ENCODE data around the gene CDH23. TPM values are rescaled to one million over a fixed set of nuclear protein-coding genes. Genes with fewer than 3 reads are reported as not detected.

Gene CDH23
- total RNA-seq, 1 experiment from 2014 or later: 7.8 TPM

DNA sequence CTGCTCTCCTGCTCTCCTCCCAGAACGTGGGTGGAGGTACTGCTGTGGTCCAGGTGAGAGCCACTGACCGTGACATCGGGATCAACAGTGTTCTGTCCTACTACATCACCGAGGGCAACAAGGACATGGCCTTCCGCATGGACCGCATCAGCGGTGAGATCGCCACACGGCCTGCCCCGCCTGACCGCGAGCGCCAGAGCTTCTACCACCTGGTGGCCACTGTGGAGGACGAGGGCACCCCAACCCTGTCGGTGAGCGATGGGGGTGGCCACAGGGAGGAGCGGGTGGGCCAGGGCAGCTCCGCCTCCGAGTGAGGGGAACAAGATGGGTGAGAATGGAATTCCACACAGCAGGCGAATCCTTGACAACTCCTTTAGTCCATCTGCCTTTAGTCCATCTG is 345.0 kb downstream of the CDH23 start:
- Histone ChIP-seq H3K9me2 (ENCODE audit: insufficient read depth) (no peaks in the 10 kb centered on the region), H3K9me3 (ENCODE audit: insufficient read depth, low read depth) (no peaks in the 10 kb centered on the region), H3K36me3 (ENCODE audit: low read depth) (no peaks in the 10 kb centered on the region), H4K20me1 (ENCODE audit: insufficient read depth) (no peaks in the 10 kb centered on the region), H3F3A (ENCODE audit: insufficient read depth, low read depth) (peaks cover 3% of the 10 kb centered on the region; the same call in 1 of the 2 replicates), H3K4me2 (no peak overlapping the region), H3K79me2 (ENCODE audit: low read depth) (no peaks in the 10 kb centered on the region), H2AFZ (no peak overlapping the region), H3K4me1 (replicated peaks; ENCODE audit: insufficient read depth) (peaks cover 8% of the 10 kb centered on the region), H3K27ac (no peak overlapping the region), H3K4me3 (no peak overlapping the region), H3K27me3 (ENCODE audit: insufficient read depth, low read depth) (no peaks in the 10 kb centered on the region)
- TF ChIP-seq EZH2 (IDR thresholded peaks at IDR 0.05; ENCODE audit: low read depth): no peak
- TF ChIP-seq, protein P1, sequence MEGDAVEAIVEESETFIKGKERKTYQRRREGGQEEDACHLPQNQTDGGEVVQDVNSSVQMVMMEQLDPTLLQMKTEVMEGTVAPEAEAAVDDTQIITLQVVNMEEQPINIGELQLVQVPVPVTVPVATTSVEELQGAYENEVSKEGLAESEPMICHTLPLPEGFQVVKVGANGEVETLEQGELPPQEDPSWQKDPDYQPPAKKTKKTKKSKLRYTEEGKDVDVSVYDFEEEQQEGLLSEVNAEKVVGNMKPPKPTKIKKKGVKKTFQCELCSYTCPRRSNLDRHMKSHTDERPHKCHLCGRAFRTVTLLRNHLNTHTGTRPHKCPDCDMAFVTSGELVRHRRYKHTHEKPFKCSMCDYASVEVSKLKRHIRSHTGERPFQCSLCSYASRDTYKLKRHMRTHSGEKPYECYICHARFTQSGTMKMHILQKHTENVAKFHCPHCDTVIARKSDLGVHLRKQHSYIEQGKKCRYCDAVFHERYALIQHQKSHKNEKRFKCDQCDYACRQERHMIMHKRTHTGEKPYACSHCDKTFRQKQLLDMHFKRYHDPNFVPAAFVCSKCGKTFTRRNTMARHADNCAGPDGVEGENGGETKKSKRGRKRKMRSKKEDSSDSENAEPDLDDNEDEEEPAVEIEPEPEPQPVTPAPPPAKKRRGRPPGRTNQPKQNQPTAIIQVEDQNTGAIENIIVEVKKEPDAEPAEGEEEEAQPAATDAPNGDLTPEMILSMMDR (conservative IDR thresholded peaks at IDR 0.05): no peak
- BruUV-seq (replicated peaks): no TSS peak
- ChIA-PET POLR2A (ENCODE audit: unreplicated experiment) (interaction anchor here (0.5 kb wide), 1 partner anchor 115 kb away, joined by 4 read pairs; no protein-coding TSS in a partner anchor), CTCF (no interaction called here)
- intact Hi-C loops (cut with micrococcal nuclease; ENCODE audit: unreplicated experiment): no loop called here
- DNase-seq: no peak

DNA sequence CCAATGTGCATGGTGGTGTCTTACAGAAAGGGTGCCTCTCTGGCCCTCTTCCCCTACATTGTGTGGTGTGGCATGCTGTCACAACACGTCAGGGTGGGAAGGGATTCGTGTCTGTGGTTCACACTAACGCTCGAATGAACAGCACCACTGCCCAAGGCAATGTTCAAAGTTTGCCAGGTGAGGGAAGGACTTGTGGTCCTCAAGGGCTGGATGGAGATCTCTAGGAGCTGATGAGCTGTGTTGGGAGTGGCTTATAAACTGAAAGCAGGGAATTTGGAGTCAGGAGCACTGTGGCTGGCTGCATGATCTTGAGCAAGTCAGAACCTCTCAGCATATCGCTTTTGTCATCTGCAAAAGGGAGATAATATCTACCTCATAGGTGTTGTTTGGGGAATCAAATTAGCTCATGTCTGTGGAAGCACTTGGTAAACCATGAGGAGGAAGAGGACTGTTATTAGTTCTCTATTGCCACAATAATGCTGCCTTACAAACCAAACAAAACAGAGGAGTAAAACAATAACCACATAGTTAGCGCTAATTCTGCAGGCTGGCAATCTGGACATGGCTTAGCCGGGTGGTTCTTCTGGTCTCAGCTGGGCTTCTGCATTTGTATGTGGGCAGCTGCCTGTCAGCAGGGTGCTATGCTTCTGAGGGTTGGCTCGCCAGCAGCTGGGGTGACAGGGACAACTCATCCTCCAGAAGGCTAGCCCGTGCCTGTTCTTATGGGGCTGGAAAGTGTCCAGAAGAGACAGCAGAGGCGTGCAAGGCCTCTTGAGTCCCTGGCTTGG is 345.8 kb downstream of the CDH23 start:
- Histone ChIP-seq H4K20me1 (ENCODE audit: insufficient read depth) (no peaks in the 10 kb centered on the region), H3K4me3 (no peak overlapping the region), H3K9me2 (ENCODE audit: insufficient read depth) (no peaks in the 10 kb centered on the region), H3K27ac (no peak overlapping the region), H3K36me3 (ENCODE audit: low read depth) (no peaks in the 10 kb centered on the region), H3K27me3 (ENCODE audit: insufficient read depth, low read depth) (no peaks in the 10 kb centered on the region), H3K4me1 (replicated peaks; ENCODE audit: insufficient read depth) (no peaks in the 10 kb centered on the region), H3F3A (ENCODE audit: insufficient read depth, low read depth) (no peaks in the 10 kb centered on the region; the same call in 1 of the 2 replicates), H3K79me2 (ENCODE audit: low read depth) (no peaks in the 10 kb centered on the region), H3K4me2 (no peak overlapping the region), H2AFZ (no peak overlapping the region), H3K9me3 (ENCODE audit: insufficient read depth, low read depth) (no peaks in the 10 kb centered on the region)
- BruUV-seq (replicated peaks): no TSS peak
- no peak for TF ChIP-seq EZH2 (IDR thresholded peaks at IDR 0.05; ENCODE audit: low read depth)
- TF ChIP-seq, protein P1 (conservative IDR thresholded peaks at IDR 0.05): no peak
- DNase-seq: no peak
- POLR2A ChIA-PET (ENCODE audit: unreplicated experiment): interaction anchor here (0.5 to 0.7 kb wide), 5 partner anchors 24 to 1166 kb away, joined by 3 to 9 read pairs (median 3); no protein-coding TSS in a partner anchor
- CTCF ChIA-PET: no interaction called here
- intact Hi-C loops (cut with micrococcal nuclease; ENCODE audit: unreplicated experiment): no loop called here

GRCh38 chr10:71743089-71743838 is 346.5 kb downstream of the CDH23 start:
- ChIA-PET CTCF (no interaction called here), POLR2A (ENCODE audit: unreplicated experiment) (interaction anchor here (0.5 to 0.7 kb wide), 4 partner anchors 24 to 1165 kb away, joined by 3 to 9 read pairs (median 4); no protein-coding TSS in a partner anchor)
- no peaks in the 10 kb centered on the region for H3K27me3 ChIP-seq (ENCODE audit: insufficient read depth, low read depth)
- H3F3A ChIP-seq (ENCODE audit: insufficient read depth, low read depth): no peaks in the 10 kb centered on the region; the same call in 1 of the 2 replicates
- H2AFZ ChIP-seq: no peak overlapping the region
- H3K4me2 ChIP-seq: no peak overlapping the region
- H3K4me3 ChIP-seq: no peak overlapping the region
- no peak overlapping the region for H3K27ac ChIP-seq
- H4K20me1 ChIP-seq (ENCODE audit: insufficient read depth): no peaks in the 10 kb centered on the region
- H3K9me2 ChIP-seq (ENCODE audit: insufficient read depth): no peaks in the 10 kb centered on the region
- no peaks in the 10 kb centered on the region for H3K36me3 ChIP-seq (ENCODE audit: low read depth)
- H3K4me1 ChIP-seq (replicated peaks; ENCODE audit: insufficient read depth): no peaks in the 10 kb centered on the region
- DNase-seq: no peak
- TF ChIP-seq, protein P1 (conservative IDR thresholded peaks at IDR 0.05): no peak
- no peak for TF ChIP-seq EZH2 (IDR thresholded peaks at IDR 0.05; ENCODE audit: low read depth)
- BruUV-seq (replicated peaks): no TSS peak
- H3K79me2 ChIP-seq (ENCODE audit: low read depth): no peaks in the 10 kb centered on the region
- intact Hi-C loops (cut with micrococcal nuclease; ENCODE audit: unreplicated experiment): no loop called here
- H3K9me3 ChIP-seq (ENCODE audit: insufficient read depth, low read depth): no peaks in the 10 kb centered on the region
